GM12873 (cell line): ENCODE results near the gene PIGC.

Experiments
- CTCF ChIP-seq: IDR thresholded peaks from 2 replicates; pipeline ENCODE4 v1.5.1; 2012; ENCODE audit warnings: low read depth, mild to moderate bottlenecking, moderate library complexity, low read length, control low read depth; ENCODE audit not compliant: insufficient read depth; ENCODE audit errors: missing control alignments

The PIGC gene

DNA sequence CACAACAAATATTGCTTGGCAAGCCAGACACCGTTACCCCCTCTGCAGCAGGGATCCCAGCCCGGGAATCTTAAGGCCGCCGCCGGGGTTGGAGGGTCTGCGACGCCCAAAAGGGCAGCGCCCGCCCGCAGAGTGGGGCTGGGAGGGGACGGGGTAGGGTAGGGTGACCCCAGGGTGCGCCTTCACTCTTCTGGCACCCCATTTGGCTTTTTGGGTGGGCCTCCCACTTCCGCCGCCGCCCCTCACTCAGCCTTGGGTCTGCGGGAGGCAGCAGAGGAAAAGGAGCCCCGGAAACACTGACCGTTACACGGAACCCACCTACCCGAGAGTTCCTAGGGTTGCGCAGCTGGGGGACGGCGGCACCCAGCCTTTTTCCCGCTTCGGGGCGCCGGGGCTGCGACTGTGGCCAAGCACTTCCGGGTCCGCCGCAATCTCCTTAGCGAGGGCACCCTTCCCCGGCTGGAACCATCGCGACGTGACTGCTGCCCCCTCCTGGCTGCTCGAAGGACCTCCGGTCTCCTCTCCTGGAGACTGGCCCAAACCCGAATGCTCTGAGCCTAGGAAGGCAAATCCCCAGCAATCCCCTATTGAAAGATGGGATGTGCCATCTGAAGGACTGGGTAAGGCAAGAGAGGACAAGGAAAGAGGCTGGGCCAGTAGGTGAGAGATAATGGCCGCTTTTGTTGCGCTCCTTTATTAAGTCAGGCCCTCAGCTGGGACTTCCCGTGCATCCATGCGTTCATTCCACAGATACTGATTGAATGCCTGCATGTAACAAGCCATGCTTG is at the start of gene PIGC:
PIGC (minus strand) TSS at position 404 of the 788 bp plus-strand sequence. CDS start 1,447 bp downstream, outside the sequence.
- TF ChIP-seq CTCF = peak; percentile 92

DNA sequence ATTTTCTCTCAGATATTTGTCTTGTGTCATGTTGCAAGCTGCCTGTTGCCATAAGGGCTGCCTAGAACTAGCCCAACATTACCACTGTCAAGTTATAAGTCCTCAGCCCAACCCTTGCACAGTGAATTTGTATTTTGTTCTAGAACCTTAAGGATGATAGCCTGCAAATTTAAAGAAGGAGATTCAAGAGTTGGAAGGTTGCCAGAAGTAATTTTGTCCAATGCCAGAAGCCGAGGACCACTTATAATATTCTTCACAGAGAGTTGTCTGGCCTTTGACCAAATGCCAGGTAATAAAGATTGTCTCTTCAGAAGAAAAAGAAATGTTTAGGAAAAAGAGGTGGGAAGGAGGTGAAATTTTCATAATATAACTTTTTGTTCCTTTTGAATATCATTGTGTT is 48.6 kb upstream of the PIGC start:
- no peak for TF ChIP-seq CTCF

DNA sequence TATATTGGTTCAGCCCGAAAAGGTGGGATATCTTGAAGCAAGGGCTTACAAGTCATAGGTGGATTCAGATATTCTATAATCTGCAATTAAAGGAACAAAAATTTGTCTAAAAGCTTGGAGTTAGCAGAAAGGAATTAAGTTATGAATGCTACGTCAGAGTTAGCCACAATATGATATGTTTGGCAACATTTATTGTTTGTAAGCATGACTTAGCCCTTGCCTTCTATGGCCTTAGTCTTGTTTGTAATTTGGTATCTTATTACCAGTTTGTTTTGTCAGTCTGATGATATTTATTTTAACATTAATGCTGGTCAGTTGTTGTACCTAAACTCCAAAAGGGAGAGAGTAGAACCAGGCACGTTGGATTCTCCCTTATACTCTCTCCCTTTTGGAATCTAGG is 46.0 kb upstream of the PIGC start:
- no peak for TF ChIP-seq CTCF

DNA sequence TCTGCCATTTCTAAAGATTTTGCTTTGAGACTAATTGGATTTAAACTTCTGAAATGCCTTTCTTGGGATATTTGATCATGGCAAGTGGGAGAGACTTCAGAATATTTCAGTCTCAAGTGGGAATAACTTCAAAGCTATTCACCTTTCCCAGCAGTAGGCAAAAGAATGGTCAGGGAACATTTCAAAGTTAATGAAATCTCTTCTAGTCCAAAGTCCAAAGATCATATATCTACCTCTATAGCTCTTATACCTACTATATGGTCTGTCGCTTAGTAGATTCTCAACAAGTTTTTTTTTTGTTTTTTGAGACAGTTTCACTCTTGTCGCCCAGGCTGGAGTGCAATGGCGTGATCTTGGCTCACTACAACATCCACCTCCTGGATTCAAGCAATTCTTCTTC is 44.5 kb upstream of the PIGC start:
- no peak for TF ChIP-seq CTCF

GRCh38 chr1:172487550-172487949 is 43.7 kb upstream of the PIGC start:
- no peak for TF ChIP-seq CTCF

- no peak for TF ChIP-seq CTCF
Observed at GRCh38 chr1:172486805-172487454, 43.1 kb upstream of the PIGC start.

- no peak for TF ChIP-seq CTCF
Observed at GRCh38 chr1:172485626-172486025, 41.8 kb upstream of the PIGC start.
